NB4 (cell line): ENCODE measurements around the gene STARD10.

Source experiments
- DNase-seq: peaks from one replicate; pipeline ENCODE4 v3.0.0; 2010; ENCODE audit warnings: low read depth
- H3K4me3 ChIP-seq: one replicate; pipeline ENCODE4 v1.5.1; 2011; ENCODE audit warnings: mild to moderate bottlenecking, low read depth, low read length, moderate library complexity
- MYC ChIP-seq: IDR thresholded peaks from 2 replicates; pipeline ENCODE4 v1.6.1; 2011; ENCODE audit warnings: low read depth, low read length
- POLR2A ChIP-seq: IDR thresholded peaks from 2 replicates; pipeline ENCODE4 v1.6.1; 2011; ENCODE audit warnings: mild to moderate bottlenecking; ENCODE audit not compliant: insufficient read length; ENCODE audit errors: extremely low read depth
- TF ChIP-seq, protein P1 (sequence below): IDR thresholded peaks from 2 replicates; pipeline ENCODE4 v1.6.1; 2011; ENCODE audit warnings: low read depth, low read length
- TF ChIP-seq, protein P2 (sequence below): IDR thresholded peaks from one replicate; pipeline ENCODE4 v1.5.1; 2012; ENCODE audit warnings: low read depth, low read length

The STARD10 gene

GRCh38 chr11:72735495-72736027 lies 58.3 kb downstream of the STARD10 start:
- TF ChIP-seq MYC: no peak
- DNase-seq: peak; percentile 69
- peak overlapping the region; percentile 17 for H3K4me3 ChIP-seq

DNA sequence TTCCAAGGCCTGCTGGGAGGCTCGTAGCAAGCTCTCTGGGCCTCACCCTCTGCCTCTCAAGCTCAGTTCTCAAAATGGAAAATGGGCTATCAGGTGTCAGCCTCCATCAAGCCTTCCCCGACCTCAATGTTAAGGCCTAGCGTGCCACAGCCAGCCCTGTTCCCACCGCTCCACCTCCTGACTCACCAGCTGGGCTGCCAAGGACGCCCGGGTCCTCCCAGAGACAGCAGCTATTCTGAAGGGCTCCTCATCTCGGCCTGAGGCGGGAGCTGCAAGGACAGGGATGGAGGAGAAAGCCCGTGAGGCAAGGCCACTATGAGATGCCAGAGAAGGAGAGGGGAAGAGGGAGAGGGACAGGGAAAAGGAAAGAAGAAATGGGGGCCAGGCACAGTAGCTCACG lies 61.5 kb downstream of the STARD10 start:
- TF ChIP-seq, protein P1, sequence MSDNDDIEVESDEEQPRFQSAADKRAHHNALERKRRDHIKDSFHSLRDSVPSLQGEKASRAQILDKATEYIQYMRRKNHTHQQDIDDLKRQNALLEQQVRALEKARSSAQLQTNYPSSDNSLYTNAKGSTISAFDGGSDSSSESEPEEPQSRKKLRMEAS: no peak
- TF ChIP-seq, protein P2, sequence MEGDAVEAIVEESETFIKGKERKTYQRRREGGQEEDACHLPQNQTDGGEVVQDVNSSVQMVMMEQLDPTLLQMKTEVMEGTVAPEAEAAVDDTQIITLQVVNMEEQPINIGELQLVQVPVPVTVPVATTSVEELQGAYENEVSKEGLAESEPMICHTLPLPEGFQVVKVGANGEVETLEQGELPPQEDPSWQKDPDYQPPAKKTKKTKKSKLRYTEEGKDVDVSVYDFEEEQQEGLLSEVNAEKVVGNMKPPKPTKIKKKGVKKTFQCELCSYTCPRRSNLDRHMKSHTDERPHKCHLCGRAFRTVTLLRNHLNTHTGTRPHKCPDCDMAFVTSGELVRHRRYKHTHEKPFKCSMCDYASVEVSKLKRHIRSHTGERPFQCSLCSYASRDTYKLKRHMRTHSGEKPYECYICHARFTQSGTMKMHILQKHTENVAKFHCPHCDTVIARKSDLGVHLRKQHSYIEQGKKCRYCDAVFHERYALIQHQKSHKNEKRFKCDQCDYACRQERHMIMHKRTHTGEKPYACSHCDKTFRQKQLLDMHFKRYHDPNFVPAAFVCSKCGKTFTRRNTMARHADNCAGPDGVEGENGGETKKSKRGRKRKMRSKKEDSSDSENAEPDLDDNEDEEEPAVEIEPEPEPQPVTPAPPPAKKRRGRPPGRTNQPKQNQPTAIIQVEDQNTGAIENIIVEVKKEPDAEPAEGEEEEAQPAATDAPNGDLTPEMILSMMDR: no peak
- TF ChIP-seq MYC: no peak
- no peak for TF ChIP-seq POLR2A
- H3K4me3 ChIP-seq: no peak overlapping the region
- DNase-seq: no peak

DNA sequence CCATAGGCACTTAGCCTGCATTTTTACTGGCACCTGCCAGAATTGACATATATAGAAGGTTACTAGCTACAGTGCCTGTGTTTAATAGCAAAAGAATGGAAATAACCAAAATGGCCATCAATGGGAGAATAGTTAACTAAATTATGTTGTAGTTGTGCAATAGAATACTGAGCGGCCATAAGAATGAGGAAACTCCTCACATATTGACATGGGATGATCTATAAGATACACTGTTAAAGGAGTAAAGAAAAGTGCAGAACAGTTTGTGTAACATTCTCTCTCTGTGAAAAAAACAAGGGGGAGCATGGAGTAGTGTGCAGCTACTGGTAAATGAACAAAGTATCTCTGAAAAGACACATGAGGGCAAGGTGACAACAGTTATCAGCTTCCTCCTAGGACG lies 63.1 kb downstream of the STARD10 start:
- H3K4me3 ChIP-seq: no peak overlapping the region
- no peak for TF ChIP-seq MYC
- TF ChIP-seq POLR2A: no peak
- TF ChIP-seq, protein P2: no peak
- TF ChIP-seq, protein P1: no peak
- peak; percentile 46 for DNase-seq

GRCh38 chr11:72730243-72730642 lies 63.6 kb downstream of the STARD10 start:
- TF ChIP-seq, protein P2: no peak
- no peak for TF ChIP-seq POLR2A
- TF ChIP-seq, protein P1: no peak
- no peak for TF ChIP-seq MYC

DNA sequence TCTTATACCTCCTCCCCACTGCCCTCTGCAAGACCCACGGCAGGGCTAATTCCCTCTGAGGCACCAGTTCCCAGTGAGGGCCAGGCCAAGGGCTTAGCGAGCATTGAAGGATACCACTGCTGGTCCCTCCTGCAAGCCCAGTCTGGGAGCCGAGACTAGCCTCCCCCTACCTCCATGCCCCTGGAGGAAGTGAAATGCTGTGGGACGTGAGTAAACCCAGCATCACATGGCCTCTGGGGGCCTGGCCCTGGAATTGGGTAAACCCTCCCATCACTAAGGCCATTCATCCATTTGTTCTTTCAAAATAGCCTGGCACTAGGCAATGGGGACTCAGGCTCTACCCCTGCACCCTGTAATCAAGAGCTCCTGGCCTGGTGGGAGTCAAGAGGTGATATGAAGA lies 66.3 kb downstream of the STARD10 start:
- TF ChIP-seq POLR2A (no peak), MYC (no peak)
- TF ChIP-seq, protein P2: no peak
- TF ChIP-seq, protein P1: no peak
- DNase-seq: peak; percentile 68
- H3K4me3 ChIP-seq: no peak overlapping the region

More at GRCh38 chr11:72730243-72730642, 63.6 kb downstream of the STARD10 start:
- no peak overlapping the region for H3K4me3 ChIP-seq
- no peak for DNase-seq

- TF ChIP-seq MYC (no peak), POLR2A (no peak)
- TF ChIP-seq, protein P2: no peak
- TF ChIP-seq, protein P1: no peak
- no peak overlapping the region for H3K4me3 ChIP-seq
- no peak for DNase-seq
These were observed 67.3 kb downstream of the STARD10 start for GRCh38 chr11:72726266-72727220.
